Stomach (tissue), 9 donors: ENCODE measurements around the gene BRSK2. TPM values are rescaled to one million over a fixed set of nuclear protein-coding genes. Genes with fewer than 3 reads are reported as not detected.

Experiments used
- DNase-seq, 2 donors: peaks; one replicate each; pipeline versions ENCODE4 v3.0.0 to v3.0.0-alpha.2; 2013 to 2019
- H3K27ac ChIP-seq, 5 donors: fragments of 200-600 bp in 4 of 5; sonication (generic) in 4 of 5; one replicate each; pipeline ENCODE4 v1.5.1; 2013 to 2019; ENCODE audit warnings: mild to moderate bottlenecking in 1 of 5, moderate library complexity in 1 of 5
- H3K27me3 ChIP-seq, 3 donors: fragments of 200-600 bp; sonication (generic); one replicate each; pipeline ENCODE4 v1.5.1; 2017 to 2019; ENCODE audit warnings: mixed run types in 1 of 3
- H3K36me3 ChIP-seq, 4 donors: fragments of 200-600 bp; sonication (generic); 1 replicate in 3 of 4; 2 replicates in 1 of 4; pipeline ENCODE4 v1.5.1; 2016 to 2019
- H3K4me1 ChIP-seq, 4 donors: fragments of 200-600 bp; sonication (generic); one replicate each; pipeline ENCODE4 v1.5.1; 2016 to 2019
- H3K4me3 ChIP-seq, 4 donors: fragments of 200-600 bp; sonication (generic) in 3 of 4; one replicate each; pipeline ENCODE4 v1.5.1; 2016 to 2019; ENCODE audit warnings: mild to moderate bottlenecking in 1 of 4
- H3K9me3 ChIP-seq, 4 donors: fragments of 200-600 bp; sonication (generic); one replicate each; pipeline ENCODE4 v1.5.1; 2016 to 2019
- CTCF ChIP-seq, 7 experiments: fragments of 450-650 bp in 4 of 7; fragments of 200-600 bp in 3 of 7; sonication (generic) in 3 of 7; IDR thresholded peaks; one replicate each; pipeline ENCODE4 v1.5.1; 2016 to 2019; ENCODE audit warnings: antibody characterized with exemption in 7 of 7, control low read depth in 2 of 7, mild to moderate bottlenecking in 1 of 7
- EP300 ChIP-seq: sonication (generic); formaldehyde crosslinking; IDR thresholded peaks from one replicate; pipeline ENCODE4 v1.6.1; 2017; ENCODE audit warnings: antibody characterized with exemption
- POLR2A ChIP-seq, 4 donors: fragments of 450-650 bp; IDR thresholded peaks; one replicate each; pipeline ENCODE4 v1.6.1; 2016; ENCODE audit warnings: antibody characterized with exemption in 4 of 4, control low read depth in 2 of 4, mild to moderate bottlenecking in 1 of 4, moderate library complexity in 1 of 4
- POLR2AphosphoS5 ChIP-seq, 3 donors: sonication (generic); formaldehyde crosslinking; IDR thresholded peaks; one replicate each; pipeline ENCODE4 v1.6.1; 2016; ENCODE audit warnings: antibody characterized with exemption in 3 of 3
- WGBS, 5 donors: extraction: QIAGEN DNeasy Blood & Tissue Kit in 3 of 5; methylation state at CpG; one replicate each; pipeline versions ENCODE4 v1.1.5 to v1.1.7; 2013 to 2018; 5-methylcytosine and 5-hydroxymethylcytosine counted together
- intact Hi-C: fragments of 100-400 bp; cut with DNase I; formaldehyde crosslinking; loops from one replicate; pipeline ENCODE4 v1.15.1; 2023; ENCODE audit warnings: low total_unique reads
- polyA plus RNA-seq, 3 donors: library from polyadenylated mRNA; stranded (reverse); fragments of 200-250 nt; gene quantifications; one replicate each; pipeline ENCODE4 v1.2.3, GENCODE V29; 2013
- total RNA-seq, 5 donors: library from RNA; depleted of rRNA; stranded (reverse); fragments of >200 nt; gene quantifications; one replicate each; pipeline versions ENCODE4 v1.1.0 to v1.2.3, GENCODE V29; 2014 to 2016
- donor health status: healthy with polysubstance abuse.
- donor health status: Bipolar disorder and iron deficiency.
- donor health status: healthy.

BRSK2 gene
- total and polyA plus RNA-seq, 8 donors = 1.8 to 6.9 (median 1.8) TPM; not detected in 3

- Histone ChIP-seq H3K27me3 (no peaks in the 10 kb centered on the region), H3K9me3 (no peaks in the 10 kb centered on the region), H3K4me1 (peaks cover 28 to 59% (median 42%) of the 10 kb centered on the region in 4 donors), H3K36me3 (peaks cover 31 to 78% (median 71%) of the 10 kb centered on the region in 4 donors), H3K27ac (peak overlapping the region in 2 of 5 donors; percentile 8 to 84), H3K4me3 (no peak overlapping the region)
- TF ChIP-seq CTCF (IDR thresholded peaks at IDR 0.05) = no peak
- TF ChIP-seq POLR2A (IDR thresholded peaks at IDR 0.05) = no peak
- TF ChIP-seq POLR2AphosphoS5 (IDR thresholded peaks at IDR 0.05) = no peak
- TF ChIP-seq EP300 = no peak
- intact Hi-C loops = no loop called here
- no peak for DNase-seq
- WGBS, 5 donors = 74 to 96% (median 79%) methylated on average over 3 to 9 of the region's 9 CpGs
These were observed 89.4 kb downstream of the BRSK2 start for GRCh38 chr11:1479006-1479677.

- Histone ChIP-seq H3K27me3 (no peaks in the 10 kb centered on the region), H3K36me3 (peaks cover 31 to 73% (median 65%) of the 10 kb centered on the region in 4 donors), H3K27ac (peak overlapping the region in 2 of 5 donors; percentile 84), H3K4me1 (peaks cover 33 to 64% (median 47%) of the 10 kb centered on the region in 4 donors), H3K4me3 (no peak overlapping the region), H3K9me3 (no peaks in the 10 kb centered on the region)
- WGBS, 5 donors = 93 to 97% (median 96%) methylated on average over 4 to 12 of the region's 12 CpGs
- no peak for DNase-seq
- intact Hi-C loops = no loop called here
- TF ChIP-seq POLR2A (IDR thresholded peaks at IDR 0.05) = no peak
- no peak for TF ChIP-seq EP300
- TF ChIP-seq CTCF (IDR thresholded peaks at IDR 0.05) = no peak
- TF ChIP-seq POLR2AphosphoS5 (IDR thresholded peaks at IDR 0.05) = no peak
These were observed 90.0 kb downstream of the BRSK2 start for GRCh38 chr11:1479678-1480118.

- 79 to 92% (median 83%) methylated on average over 12 to 13 of the region's 13 CpGs for WGBS, 5 donors
- H3K27ac ChIP-seq = peak overlapping the region in 3 of 5 donors; percentile 83 to 84 (median 84)
- TF ChIP-seq POLR2AphosphoS5 (IDR thresholded peaks at IDR 0.05) = no peak
- H3K9me3 ChIP-seq = no peaks in the 10 kb centered on the region
- peaks cover 37 to 69% (median 51%) of the 10 kb centered on the region in 4 donors for H3K4me1 ChIP-seq
- no peak overlapping the region for H3K4me3 ChIP-seq
- H3K27me3 ChIP-seq = no peaks in the 10 kb centered on the region
- intact Hi-C loops = no loop called here
- no peak for DNase-seq
- peaks cover 31 to 68% (median 61%) of the 10 kb centered on the region in 4 donors for H3K36me3 ChIP-seq
These were observed 90.4 kb downstream of the BRSK2 start for GRCh38 chr11:1480191-1480554.

- peaks cover 44 to 75% (median 58%) of the 10 kb centered on the region in 4 donors for H3K4me1 ChIP-seq
- TF ChIP-seq POLR2AphosphoS5 (IDR thresholded peaks at IDR 0.05) = no peak
- intact Hi-C loops = no loop called here
- peaks cover 31 to 61% (median 54%) of the 10 kb centered on the region in 4 donors for H3K36me3 ChIP-seq
- WGBS, 5 donors = 84 to 93% (median 90%) methylated on average over 8 to 36 of the region's 36 CpGs
- H3K9me3 ChIP-seq = no peaks in the 10 kb centered on the region
- peak overlapping the region in 4 of 5 donors; percentile 70 to 84 (median 84) for H3K27ac ChIP-seq
- no peak overlapping the region for H3K4me3 ChIP-seq
- H3K27me3 ChIP-seq = no peaks in the 10 kb centered on the region
- DNase-seq = no peak
These were observed 91.1 kb downstream of the BRSK2 start for GRCh38 chr11:1480555-1481482.

GRCh38 chr11:1481483-1481825 lies 91.7 kb downstream of the BRSK2 start:
- no peaks in the 10 kb centered on the region for H3K9me3 ChIP-seq
- no peak for DNase-seq
- WGBS, 5 donors = 41 to 100% (median 89%) methylated on average over 2 of the region's 2 CpGs
- no peaks in the 10 kb centered on the region for H3K27me3 ChIP-seq
- TF ChIP-seq POLR2AphosphoS5 (IDR thresholded peaks at IDR 0.05) = no peak
- no peak for TF ChIP-seq CTCF (IDR thresholded peaks at IDR 0.05)
- no peak for TF ChIP-seq EP300
- no peak for TF ChIP-seq POLR2A (IDR thresholded peaks at IDR 0.05)
- peaks cover 31 to 55% (median 48%) of the 10 kb centered on the region in 4 donors for H3K36me3 ChIP-seq
- H3K4me3 ChIP-seq = no peak overlapping the region
- intact Hi-C loops = no loop called here
- H3K4me1 ChIP-seq = peaks cover 50 to 82% (median 64%) of the 10 kb centered on the region in 4 donors
- peak overlapping the region in 4 of 5 donors; percentile 70 to 84 (median 84) for H3K27ac ChIP-seq
